Hypothalamus (tissue), 51 donors: ENCODE results near the gene PIP4K2B.
A peak's percentile ranks its signal among the peaks of the same experiment; 100 is the strongest.

Experiments used
- DNase-seq, 51 donors: peaks; one replicate each; lab custom pipeline; 2025; lab: John Stamatoyannopoulos, UW

Gene PIP4K2B

DNA sequence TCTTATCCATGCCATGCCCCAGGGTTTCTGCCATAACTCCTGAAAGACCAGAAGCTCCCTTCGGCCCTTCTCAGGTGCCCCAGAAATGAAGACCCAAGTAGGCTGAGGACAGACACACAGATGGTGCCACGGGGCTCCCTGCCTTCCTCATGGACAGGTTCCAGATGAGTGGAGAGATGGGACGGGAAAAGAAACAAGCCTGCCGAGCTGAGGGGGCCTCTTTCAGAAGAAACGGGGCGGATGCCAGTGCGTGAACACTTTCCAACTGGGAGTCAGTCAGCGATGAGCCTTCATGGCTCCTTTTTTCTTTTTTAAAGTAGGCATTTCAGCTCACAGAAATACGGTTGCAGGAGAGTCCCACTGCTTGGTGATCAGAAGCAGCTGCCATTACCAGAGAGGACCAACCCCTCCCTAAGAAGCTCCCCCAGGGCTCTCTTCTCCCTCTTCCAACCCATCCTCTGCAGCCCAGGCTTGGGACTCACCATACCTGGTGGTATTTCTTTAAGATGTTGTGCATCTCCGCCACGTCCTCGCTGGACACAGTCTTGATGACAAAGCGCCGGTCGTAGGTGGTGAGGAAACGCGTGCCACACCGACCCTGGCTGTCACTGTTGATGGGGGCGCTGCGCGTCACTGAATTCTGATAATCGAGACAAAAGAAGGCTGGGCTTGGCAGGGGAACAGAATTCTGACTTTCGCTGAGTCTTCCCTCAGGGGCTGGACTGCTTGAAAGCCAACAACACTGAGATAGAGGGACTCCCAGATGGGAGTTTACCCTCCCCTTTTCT, 19.2 kb downstream of the PIP4K2B start:
- peak in 1 of 51 donors; percentile 48 for DNase-seq

DNA sequence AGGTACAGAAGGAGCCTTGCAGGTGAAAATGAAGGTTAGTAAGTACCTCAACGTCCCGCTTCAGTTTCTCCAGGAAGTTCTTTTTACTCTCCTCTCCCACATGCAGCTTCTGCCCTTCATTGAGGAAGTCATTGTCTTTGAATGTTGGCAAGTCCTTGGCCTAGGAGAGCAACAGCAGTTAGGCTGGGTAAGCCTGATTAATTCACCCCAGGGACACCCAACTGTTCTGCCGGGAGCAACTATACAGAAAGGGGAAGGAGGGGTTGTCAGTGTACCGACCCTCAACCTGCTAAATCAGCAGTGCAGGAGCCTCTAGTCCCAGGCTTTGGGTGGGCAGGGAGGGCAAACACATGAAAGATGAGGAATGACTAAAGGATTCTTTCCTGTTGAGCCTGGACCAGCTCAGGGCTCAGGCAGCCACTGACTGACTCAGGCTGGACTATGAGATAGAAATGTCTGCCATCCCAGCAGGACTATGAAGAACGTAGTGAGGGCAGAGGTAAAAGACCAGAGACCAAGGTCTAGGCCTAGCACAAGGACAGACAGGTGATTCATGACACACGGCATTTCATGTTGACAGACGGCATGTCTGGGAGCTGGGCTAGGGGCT, 21.6 kb downstream of the PIP4K2B start:
- DNase-seq: no peak

GRCh38 chr17:38773258-38773657, 26.1 kb downstream of the PIP4K2B start:
- DNase-seq: no peak

DNA sequence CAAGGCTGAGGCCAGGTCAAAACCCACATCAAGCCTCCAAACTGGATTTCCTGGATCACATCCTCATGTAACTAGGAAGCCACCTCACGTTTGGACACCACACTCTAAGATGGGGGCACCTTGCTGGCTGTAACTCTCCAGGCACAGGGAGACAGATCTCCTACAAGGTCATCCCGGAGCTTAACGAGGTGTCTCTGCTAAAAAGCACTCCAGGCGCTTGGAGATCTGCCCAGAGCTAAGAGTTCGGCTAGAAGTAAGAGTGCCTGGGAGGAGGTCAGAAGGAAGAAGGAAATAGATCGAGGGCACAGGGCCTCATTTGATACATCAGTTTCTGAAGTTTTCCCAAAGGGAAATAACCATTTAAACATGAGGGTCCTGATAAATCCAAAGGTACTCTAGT, 30.9 kb downstream of the PIP4K2B start:
- DNase-seq: no peak

GRCh38 chr17:38766341-38766740, 33.0 kb downstream of the PIP4K2B start:
- DNase-seq: no peak

DNA sequence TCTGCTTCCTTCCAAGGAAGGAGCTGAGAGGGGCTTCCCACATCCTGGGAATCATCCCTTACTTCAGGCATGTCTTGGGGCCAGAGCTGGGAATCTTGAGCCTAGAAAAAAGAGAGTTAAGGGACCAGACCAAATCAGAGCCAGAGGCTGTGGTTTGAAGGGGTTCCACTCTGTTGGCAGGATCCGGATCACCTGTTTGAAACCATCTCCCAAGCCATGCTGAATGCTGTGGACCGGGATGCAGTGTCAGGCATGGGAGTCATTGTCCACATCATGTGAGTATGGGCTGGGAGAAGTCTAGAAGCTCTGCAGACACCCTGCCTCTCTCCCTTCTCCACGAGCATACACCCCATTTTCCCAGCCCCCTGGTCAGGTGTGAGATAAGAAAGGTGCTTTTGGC, 37.1 kb downstream of the PIP4K2B start:
- DNase-seq: no peak

GRCh38 chr17:38761612-38762011, 37.7 kb downstream of the PIP4K2B start:
- DNase-seq: no peak

- DNase-seq: no peak
Measured at GRCh38 chr17:38753071-38753506, 46.3 kb downstream of the PIP4K2B start.

- peak; percentile 58 to 99 (median 97) for DNase-seq
Measured at GRCh38 chr17:38752308-38753070, 46.9 kb downstream of the PIP4K2B start, which contains the start of gene PSMB3. PSMB3 (plus strand) TSS chr17:38752741; CDS start chr17:38752827, 86 bp downstream.

DNA sequence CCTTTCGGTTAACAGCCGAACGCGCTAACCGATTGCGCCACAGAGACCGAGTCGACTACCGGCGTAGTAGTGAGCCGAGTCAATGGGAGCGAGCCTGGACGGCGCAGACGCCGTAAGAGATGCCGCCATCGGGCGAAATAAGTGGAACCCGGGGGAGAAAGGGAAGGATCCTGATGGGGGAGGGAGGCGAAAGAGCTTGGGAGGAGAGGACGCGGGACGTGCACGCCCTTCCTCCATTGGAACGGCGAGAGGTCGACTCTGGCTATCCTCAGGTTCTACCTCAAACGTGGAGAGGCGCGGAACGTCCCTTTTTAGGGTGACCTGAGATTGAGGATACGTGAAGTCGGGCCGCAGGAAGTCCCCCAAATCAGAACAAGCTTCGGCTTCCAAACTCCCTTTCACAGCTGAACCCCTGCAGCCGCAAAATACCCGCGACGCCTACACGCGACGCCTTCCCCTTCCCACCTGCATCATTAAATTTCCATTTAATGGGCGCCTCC, 47.5 kb downstream of the PIP4K2B start:
- DNase-seq: peak in 41 of 51 donors; percentile 23 to 88 (median 64)

- peak in 1 of 51 donors; percentile 78 for DNase-seq
Measured at GRCh38 chr17:38751144-38751807, 48.1 kb downstream of the PIP4K2B start.

GRCh38 chr17:38750312-38751121, 48.8 kb downstream of the PIP4K2B start:
- peak in 2 of 51 donors; percentile 18 to 47 for DNase-seq

DNA sequence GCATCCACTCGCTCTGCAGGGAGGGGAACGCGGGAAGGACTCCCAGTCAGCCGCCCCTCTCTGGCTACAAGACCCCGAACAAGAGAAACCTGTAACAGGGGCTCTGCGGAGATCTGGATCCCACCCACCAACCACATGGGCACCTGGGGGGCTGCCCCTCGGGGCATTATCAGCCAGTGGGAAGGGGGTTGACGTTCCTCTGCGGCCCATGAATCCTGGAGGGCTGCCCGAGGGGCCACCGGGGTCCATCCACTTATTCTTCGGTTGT, 49.4 kb downstream of the PIP4K2B start:
- DNase-seq: no peak

DNA sequence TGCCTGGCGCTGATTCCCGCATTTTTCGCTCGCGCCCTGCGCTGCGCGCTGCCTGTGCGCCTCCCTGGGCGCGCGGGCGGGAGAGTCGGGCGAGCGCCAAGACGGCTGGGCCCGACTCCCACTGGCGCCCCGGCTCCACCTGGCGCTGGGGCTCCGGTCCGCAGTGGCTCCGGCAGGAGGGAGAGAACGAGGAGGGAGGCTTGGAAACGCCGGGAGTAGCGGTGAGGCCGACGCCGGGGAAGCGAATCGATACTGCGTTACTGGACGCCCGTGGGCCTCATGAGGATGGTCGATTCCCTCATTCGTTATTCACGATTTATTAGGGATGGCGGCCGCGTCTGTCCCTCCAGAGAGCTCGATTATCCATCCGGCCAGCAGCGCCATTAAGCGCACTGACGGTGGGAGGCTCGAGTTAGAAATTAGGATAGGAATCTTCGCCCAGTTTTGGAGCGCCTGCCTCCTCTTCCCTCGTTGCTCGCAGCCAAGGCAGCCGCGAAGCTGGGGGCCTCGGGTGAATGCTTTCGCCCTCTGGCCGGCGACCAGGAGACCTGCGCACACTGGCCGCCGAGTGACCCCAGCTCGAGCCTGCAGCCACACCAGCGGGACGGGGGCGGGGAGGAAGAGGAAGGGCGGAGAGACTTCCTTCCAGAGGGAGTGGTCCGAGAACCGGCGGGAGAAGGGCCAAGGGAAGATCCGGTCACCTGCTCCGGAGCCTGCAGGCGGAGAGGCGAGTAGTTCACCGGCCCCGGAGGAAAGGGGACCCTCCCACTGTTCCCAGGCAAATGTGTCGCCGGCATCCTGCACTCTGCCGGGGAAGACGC, 49.9 kb downstream of the PIP4K2B start:
- peak in 28 of 51 donors; percentile 12 to 59 (median 36) for DNase-seq

GRCh38 chr17:38748892-38749222, 50.5 kb downstream of the PIP4K2B start:
- DNase-seq: no peak

GRCh38 chr17:38748149-38748891, 51.0 kb downstream of the PIP4K2B start, which contains the start of gene PCGF2:
PCGF2 (minus strand) TSS chr17:38748336; CDS start chr17:38740402, 7,934 bp downstream.
- DNase-seq: peak in 42 of 51 donors; percentile 18 to 80 (median 60)

- peak in 3 of 51 donors; percentile 20 to 56 (median 47) for DNase-seq
Measured at GRCh38 chr17:38747463-38748148, 51.8 kb downstream of the PIP4K2B start.
